ENCODE results near the gene U2AF1L4.

Gene U2AF1L4

GRCh38 chr19:35748106-35749020 lies 3.1 kb upstream of the U2AF1L4 start, which contains the start of gene LIN37:
LIN37 (plus strand) TSS chr19:35748576; CDS start chr19:35748725, 149 bp downstream.
- Histone ChIP-seq H3K4me3 (ENCODE audit: extremely low read depth, insufficient read depth, low read length, poor library complexity, severe bottlenecking) (peak within 1 kb of the TSS; percentile 93), H3K36me3 (ENCODE audit: control insufficient read depth, insufficient read depth, low read length) (peaks cover 30% of the 10 kb centered on the region), H3K9me3 (ENCODE audit: control insufficient read depth, low read length) (no peaks in the 10 kb centered on the region), H3K4me1 (ENCODE audit: control insufficient read depth, insufficient read depth, low read length, poor library complexity, severe bottlenecking) (peaks cover 7% of the 10 kb centered on the region), H3K27ac (ENCODE audit: low read depth, low read length, severe bottlenecking) (no peak within 1 kb of the TSS)
- 1 to 3% methylated on average over 27 to 32 of the region's 45 CpGs for WGBS, 2 experiments (ENCODE audit: insufficient coverage in 2 of 2)

GRCh38 chr19:35746531-35746930 lies 1.3 kb upstream of the U2AF1L4 start:
- H3K4me3 ChIP-seq (ENCODE audit: extremely low read depth, insufficient read depth, low read length, poor library complexity, severe bottlenecking), result peak overlapping the region; percentile 97
- no peak overlapping the region for H3K27ac ChIP-seq (ENCODE audit: low read depth, low read length, severe bottlenecking)
- peaks cover 13% of the 10 kb centered on the region for H3K4me1 ChIP-seq (ENCODE audit: control insufficient read depth, insufficient read depth, low read length, poor library complexity, severe bottlenecking)
- peaks cover 17% of the 10 kb centered on the region for H3K36me3 ChIP-seq (ENCODE audit: control insufficient read depth, insufficient read depth, low read length)
- no peaks in the 10 kb centered on the region for H3K9me3 ChIP-seq (ENCODE audit: control insufficient read depth, low read length)
- 93 to 99% methylated on average over 3 to 5 of the region's 5 CpGs for WGBS, 2 experiments (ENCODE audit: insufficient coverage in 2 of 2)

- no peak overlapping the region for H3K27ac ChIP-seq (ENCODE audit: low read depth, low read length, severe bottlenecking)
- WGBS, 2 experiments (ENCODE audit: insufficient coverage in 2 of 2), result 20 to 30% methylated on average over 4 of the region's 4 CpGs
- H3K36me3 ChIP-seq (ENCODE audit: control insufficient read depth, insufficient read depth, low read length), result peaks cover 14% of the 10 kb centered on the region
- peaks cover 13% of the 10 kb centered on the region for H3K4me1 ChIP-seq (ENCODE audit: control insufficient read depth, insufficient read depth, low read length, poor library complexity, severe bottlenecking)
- H3K9me3 ChIP-seq (ENCODE audit: control insufficient read depth, low read length), result no peaks in the 10 kb centered on the region
- peak overlapping the region; percentile 97 for H3K4me3 ChIP-seq (ENCODE audit: extremely low read depth, insufficient read depth, low read length, poor library complexity, severe bottlenecking)
These were observed 857 bp upstream of the U2AF1L4 start for GRCh38 chr19:35746087-35746462.

- Histone ChIP-seq H3K36me3 (ENCODE audit: control insufficient read depth, insufficient read depth, low read length) (peaks cover 14% of the 10 kb centered on the region), H3K4me3 (ENCODE audit: extremely low read depth, insufficient read depth, low read length, poor library complexity, severe bottlenecking) (peak overlapping the region; percentile 97), H3K4me1 (ENCODE audit: control insufficient read depth, insufficient read depth, low read length, poor library complexity, severe bottlenecking) (peaks cover 16% of the 10 kb centered on the region), H3K9me3 (ENCODE audit: control insufficient read depth, low read length) (no peaks in the 10 kb centered on the region), H3K27ac (ENCODE audit: low read depth, low read length, severe bottlenecking) (peak overlapping the region; percentile 100)
- 10 to 12% methylated on average over 32 to 40 of the region's 41 CpGs for WGBS, 2 experiments (ENCODE audit: insufficient coverage in 2 of 2)
These were observed 539 bp downstream of the U2AF1L4 start for GRCh38 chr19:35744430-35745327.

- 93 to 95% methylated on average over 11 to 16 of the region's 19 CpGs for WGBS, 2 experiments (ENCODE audit: insufficient coverage in 2 of 2)
- Histone ChIP-seq H3K4me3 (ENCODE audit: extremely low read depth, insufficient read depth, low read length, poor library complexity, severe bottlenecking) (peak overlapping the region; percentile 97), H3K36me3 (ENCODE audit: control insufficient read depth, insufficient read depth, low read length) (peaks cover 20% of the 10 kb centered on the region), H3K9me3 (ENCODE audit: control insufficient read depth, low read length) (no peaks in the 10 kb centered on the region), H3K27ac (ENCODE audit: low read depth, low read length, severe bottlenecking) (no peak overlapping the region), H3K4me1 (ENCODE audit: control insufficient read depth, insufficient read depth, low read length, poor library complexity, severe bottlenecking) (peaks cover 19% of the 10 kb centered on the region)
These were observed 1.4 kb downstream of the U2AF1L4 start for GRCh38 chr19:35743640-35744429.

- Histone ChIP-seq H3K4me1 (ENCODE audit: control insufficient read depth, insufficient read depth, low read length, poor library complexity, severe bottlenecking) (peaks cover 19% of the 10 kb centered on the region), H3K4me3 (ENCODE audit: extremely low read depth, insufficient read depth, low read length, poor library complexity, severe bottlenecking) (peak within 1 kb of the TSS; percentile 56), H3K36me3 (ENCODE audit: control insufficient read depth, insufficient read depth, low read length) (peaks cover 34% of the 10 kb centered on the region), H3K9me3 (ENCODE audit: control insufficient read depth, low read length) (no peaks in the 10 kb centered on the region), H3K27ac (ENCODE audit: low read depth, low read length, severe bottlenecking) (peak within 1 kb of the TSS; percentile 10)
- 93 to 96% methylated on average over 7 to 9 of the region's 9 CpGs for WGBS, 2 experiments (ENCODE audit: insufficient coverage in 2 of 2)
These were observed 3.0 kb downstream of the U2AF1L4 start, which contains the start of gene IGFLR1 for GRCh38 chr19:35742121-35742724. IGFLR1 (minus strand) TSS chr19:35742452; CDS start chr19:35741180, 1,272 bp downstream.

- WGBS, 2 experiments (ENCODE audit: insufficient coverage in 2 of 2), result 0 to 4% methylated on average over 4 to 5 of the region's 12 CpGs
These were observed 4.1 kb downstream of the U2AF1L4 start for GRCh38 chr19:35741203-35741515.

GRCh38 chr19:35740423-35741202 lies 4.6 kb downstream of the U2AF1L4 start:
- WGBS, 2 experiments (ENCODE audit: insufficient coverage in 2 of 2), result 0% methylated on average over 54 to 62 of the region's 63 CpGs
- H3K27ac ChIP-seq (ENCODE audit: low read depth, low read length, severe bottlenecking), result peak overlapping the region; percentile 89
- H3K4me1 ChIP-seq (ENCODE audit: control insufficient read depth, insufficient read depth, low read length, poor library complexity, severe bottlenecking), result peaks cover 12% of the 10 kb centered on the region
- H3K4me3 ChIP-seq (ENCODE audit: extremely low read depth, insufficient read depth, low read length, poor library complexity, severe bottlenecking), result peak overlapping the region; percentile 56
- no peaks in the 10 kb centered on the region for H3K9me3 ChIP-seq (ENCODE audit: control insufficient read depth, low read length)
- H3K36me3 ChIP-seq (ENCODE audit: control insufficient read depth, insufficient read depth, low read length), result peaks cover 46% of the 10 kb centered on the region

More at GRCh38 chr19:35741203-35741515, 4.1 kb downstream of the U2AF1L4 start:
- Histone ChIP-seq H3K4me1 (ENCODE audit: control insufficient read depth, insufficient read depth, low read length, poor library complexity, severe bottlenecking) (peaks cover 13% of the 10 kb centered on the region), H3K27ac (ENCODE audit: low read depth, low read length, severe bottlenecking) (peak overlapping the region; percentile 89), H3K4me3 (ENCODE audit: extremely low read depth, insufficient read depth, low read length, poor library complexity, severe bottlenecking) (peak overlapping the region; percentile 56), H3K9me3 (ENCODE audit: control insufficient read depth, low read length) (no peaks in the 10 kb centered on the region), H3K36me3 (ENCODE audit: control insufficient read depth, insufficient read depth, low read length) (peaks cover 42% of the 10 kb centered on the region)

- H3K4me3 ChIP-seq (ENCODE audit: extremely low read depth, insufficient read depth, low read length, poor library complexity, severe bottlenecking), result peak overlapping the region; percentile 56
- H3K27ac ChIP-seq (ENCODE audit: low read depth, low read length, severe bottlenecking), result no peak overlapping the region
- peaks cover 52% of the 10 kb centered on the region for H3K36me3 ChIP-seq (ENCODE audit: control insufficient read depth, insufficient read depth, low read length)
- WGBS, 2 experiments (ENCODE audit: insufficient coverage in 2 of 2), result 5 to 13% methylated on average over 11 to 14 of the region's 16 CpGs
- no peaks in the 10 kb centered on the region for H3K9me3 ChIP-seq (ENCODE audit: control insufficient read depth, low read length)
- peaks cover 12% of the 10 kb centered on the region for H3K4me1 ChIP-seq (ENCODE audit: control insufficient read depth, insufficient read depth, low read length, poor library complexity, severe bottlenecking)
These were observed 5.2 kb downstream of the U2AF1L4 start for GRCh38 chr19:35740108-35740422.

Data from mesodermal cell (in vitro differentiated cells).